HG03139 (cell line): ENCODE measurements around the gene RTN4.

Experiments
- ATAC-seq: cut with Tn5 transposase; IDR thresholded peaks from one replicate; pipeline ENCODE4 v1.9.1; 2021; ENCODE audit not compliant: unreplicated experiment

Gene RTN4

GRCh38 chr2:54928719-54929118, 121.5 kb downstream of the RTN4 start:
- ATAC-seq: no peak

- ATAC-seq: no peak
Observed at GRCh38 chr2:54927751-54928615, 122.3 kb downstream of the RTN4 start.

GRCh38 chr2:54927085-54927750, 123.0 kb downstream of the RTN4 start:
- ATAC-seq: no peak

DNA sequence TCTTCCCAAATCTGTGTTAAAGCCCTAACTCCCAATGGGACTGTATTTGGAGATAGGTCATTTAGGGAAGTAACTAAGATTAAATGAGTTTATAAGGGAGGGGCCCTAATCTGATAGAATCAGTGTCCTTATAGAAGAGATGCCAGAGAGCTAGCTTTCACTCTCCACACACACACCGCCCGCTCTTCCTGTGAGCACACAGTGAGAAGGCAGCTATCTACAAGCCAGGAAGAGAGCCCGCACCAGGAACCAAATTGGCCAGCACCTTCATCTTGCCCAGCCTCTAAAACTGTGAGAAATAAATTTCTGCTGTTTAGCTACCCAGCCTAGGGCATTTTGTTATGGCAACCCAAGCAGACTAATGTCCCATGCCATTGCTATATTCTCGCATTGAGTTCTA, 125.2 kb downstream of the RTN4 start:
- no peak for ATAC-seq

DNA sequence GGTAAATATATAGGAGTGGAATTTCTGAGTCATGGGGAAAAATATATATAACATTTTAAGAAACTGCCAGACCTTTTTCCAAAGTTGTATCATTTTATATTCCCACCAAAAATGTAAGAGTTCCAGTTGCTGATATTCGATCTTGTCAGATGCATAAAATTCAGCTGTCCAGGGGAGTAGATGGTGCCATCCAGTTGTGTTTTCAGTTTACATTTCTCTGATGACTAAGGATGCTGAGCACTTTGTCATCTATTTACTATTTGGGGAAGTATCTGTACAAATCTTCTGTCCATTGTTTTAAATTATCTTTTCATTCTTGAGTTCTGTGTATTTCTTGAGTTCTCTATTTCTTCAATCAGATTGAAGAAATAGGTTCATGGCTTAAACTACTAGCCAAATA, 126.1 kb downstream of the RTN4 start:
- ATAC-seq: no peak
